Testis (tissue), 3 donors: ENCODE results near the gene VWCE. TPM values are rescaled to one million over a fixed set of nuclear protein-coding genes. Genes with fewer than 3 reads are reported as not detected.

ENCODE experiments used
- DNase-seq: peaks from one replicate; pipeline ENCODE4 v3.0.0-alpha.2; 2019
- H3K27ac ChIP-seq, 2 donors: fragments of 200-600 bp; sonication (generic); one replicate each; pipeline ENCODE4 v1.5.1; 2019
- H3K27me3 ChIP-seq: fragments of 200-600 bp; sonication (generic); one replicate; pipeline ENCODE4 v1.5.1; 2019
- H3K36me3 ChIP-seq: fragments of 200-600 bp; sonication (generic); one replicate; pipeline ENCODE4 v1.5.1; 2017; ENCODE audit warnings: low read depth; ENCODE audit errors: missing control alignments
- H3K4me1 ChIP-seq: fragments of 200-600 bp; sonication (generic); one replicate; pipeline ENCODE4 v1.5.1; 2019
- H3K4me3 ChIP-seq, 2 donors: fragments of 200-600 bp; sonication (generic); one replicate each; pipeline ENCODE4 v1.5.1; 2017 to 2019
- H3K9me3 ChIP-seq: fragments of 200-600 bp; sonication (generic); one replicate; pipeline ENCODE4 v1.5.1; 2017
- CTCF ChIP-seq, 3 experiments: fragments of 450-650 bp in 2 of 3; fragments of 200-600 bp in 1 of 3; sonication (generic) in 1 of 3; IDR thresholded peaks; one replicate each; pipeline ENCODE4 v1.5.1; 2016 to 2019; ENCODE audit warnings: antibody characterized with exemption in 3 of 3, mild to moderate bottlenecking in 2 of 3, moderate library complexity in 1 of 3
- POLR2A ChIP-seq: fragments of 450-650 bp; IDR thresholded peaks from one replicate; pipeline ENCODE4 v1.6.1; 2017; ENCODE audit warnings: antibody characterized with exemption, mild to moderate bottlenecking, moderate library complexity
- WGBS, 2 donors: methylation state at CpG; one replicate each; pipeline ENCODE4 v1.1.5; 2018; 5-methylcytosine and 5-hydroxymethylcytosine counted together
- intact Hi-C: fragments of 100-400 bp; cut with DNase I; formaldehyde crosslinking; loops from one replicate; pipeline ENCODE4 v1.15.1; 2023; ENCODE audit warnings: low total_unique reads
- polyA plus RNA-seq: library from polyadenylated mRNA; stranded (reverse); fragments of 350-450 nt; fragmentation: Illumina TruSeq; extraction: RNeasy Lipid Tissue Mini Kit (QIAGEN cat#74804); gene quantifications from one replicate; pipeline ENCODE4 v1.2.3, GENCODE V29; 2014; ENCODE audit warnings: low read depth, low replicate concordance; ENCODE audit not compliant: insufficient read depth
- total RNA-seq, 2 donors: library from RNA; depleted of rRNA; stranded (reverse); fragments of >200 nt; gene quantifications; one replicate each; pipeline ENCODE4 v1.2.3, GENCODE V29; 2016

The VWCE gene
- total and polyA plus RNA-seq, 3 donors from 2014 or later: 6.6 to 11.1 (median 11.1) TPM

DNA sequence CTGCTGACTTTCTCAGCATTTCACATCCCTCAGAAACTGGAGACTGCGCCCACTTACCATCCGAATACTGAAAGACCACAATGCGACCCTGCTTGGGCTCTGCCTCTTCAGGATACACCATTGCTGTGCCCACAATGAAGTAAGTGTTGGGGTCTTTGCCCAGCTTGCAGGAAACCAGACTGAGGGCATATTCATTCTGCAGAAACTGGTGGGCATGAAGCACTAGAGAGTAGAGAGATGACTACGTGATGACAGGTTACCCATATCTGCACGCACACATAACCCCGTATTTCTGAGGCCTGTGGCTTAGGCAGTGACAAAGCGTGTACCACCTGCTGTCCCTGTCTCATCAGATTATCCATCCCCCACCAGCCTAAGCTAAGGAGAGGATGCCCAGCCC is 14.6 kb upstream of the VWCE start:
- Histone ChIP-seq H3K27me3 (no peaks in the 10 kb centered on the region), H3K9me3 (no peaks in the 10 kb centered on the region), H3K4me1 (no peaks in the 10 kb centered on the region), H3K36me3 (no peaks in the 10 kb centered on the region), H3K27ac (no peak overlapping the region), H3K4me3 (no peak overlapping the region)
- no peak for DNase-seq
- TF ChIP-seq CTCF (IDR thresholded peaks at IDR 0.05): no peak
- no peak for TF ChIP-seq POLR2A
- intact Hi-C loops: no loop called here
- 96% methylated on average over 7 of the region's 7 CpGs for WGBS, 2 donors

GRCh38 chr11:61309141-61309540 is 14.0 kb upstream of the VWCE start:
- Histone ChIP-seq H3K27me3 (no peaks in the 10 kb centered on the region), H3K27ac (no peak overlapping the region), H3K4me3 (no peak overlapping the region), H3K36me3 (no peaks in the 10 kb centered on the region), H3K9me3 (no peaks in the 10 kb centered on the region), H3K4me1 (no peaks in the 10 kb centered on the region)
- TF ChIP-seq CTCF (IDR thresholded peaks at IDR 0.05) (no peak), POLR2A (no peak)
- DNase-seq: no peak
- WGBS, 2 donors: 92 to 98% methylated on average over 4 of the region's 4 CpGs
- intact Hi-C loops: no loop called here

GRCh38 chr11:61307354-61307753 is 12.2 kb upstream of the VWCE start:
- Histone ChIP-seq H3K27ac (no peak overlapping the region), H3K4me3 (no peak overlapping the region), H3K9me3 (no peaks in the 10 kb centered on the region), H3K36me3 (no peaks in the 10 kb centered on the region), H3K27me3 (no peaks in the 10 kb centered on the region), H3K4me1 (no peaks in the 10 kb centered on the region)
- WGBS, 2 donors: 36 to 54% methylated on average over 1 of the region's 1 CpG
- no peak for TF ChIP-seq CTCF (IDR thresholded peaks at IDR 0.05)
- TF ChIP-seq POLR2A: no peak
- DNase-seq: no peak
- intact Hi-C loops: no loop called here

DNA sequence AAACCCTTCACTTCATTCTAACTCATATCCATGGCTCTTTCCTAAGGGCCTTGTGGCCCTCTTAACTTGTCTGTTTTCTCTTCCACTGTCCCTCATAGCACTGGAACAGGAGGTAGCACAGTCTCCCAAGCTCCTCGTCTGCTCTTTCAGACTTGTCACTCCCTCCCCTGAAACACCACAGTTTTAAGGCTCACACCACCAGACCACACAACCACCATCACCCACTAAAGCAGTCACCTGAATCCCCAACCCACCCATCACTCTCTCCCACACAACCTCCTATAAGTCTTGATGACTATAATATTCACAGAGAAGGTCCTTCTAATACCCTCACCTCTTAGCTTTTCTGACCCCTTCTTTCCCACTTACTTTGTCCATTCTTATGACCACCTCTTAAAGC is 11.1 kb upstream of the VWCE start:
- no peak for TF ChIP-seq CTCF (IDR thresholded peaks at IDR 0.05)
- no peak for TF ChIP-seq POLR2A
- DNase-seq: no peak
- Histone ChIP-seq H3K9me3 (no peaks in the 10 kb centered on the region), H3K4me3 (no peak overlapping the region), H3K4me1 (no peaks in the 10 kb centered on the region), H3K36me3 (no peaks in the 10 kb centered on the region), H3K27ac (no peak overlapping the region), H3K27me3 (no peaks in the 10 kb centered on the region)
- WGBS, 2 donors: 82 to 87% methylated on average over 1 of the region's 1 CpG
- intact Hi-C loops: no loop called here

GRCh38 chr11:61305417-61305816 is 10.3 kb upstream of the VWCE start:
- no peak for DNase-seq
- TF ChIP-seq CTCF (IDR thresholded peaks at IDR 0.05) (no peak), POLR2A (no peak)
- Histone ChIP-seq H3K4me1 (no peaks in the 10 kb centered on the region), H3K4me3 (no peak overlapping the region), H3K36me3 (no peaks in the 10 kb centered on the region), H3K9me3 (no peaks in the 10 kb centered on the region), H3K27me3 (no peaks in the 10 kb centered on the region), H3K27ac (no peak overlapping the region)
- WGBS, 2 donors: 97% methylated on average over 7 of the region's 7 CpGs
- intact Hi-C loops: no loop called here
